HG02678 (cell line): Measurements from ENCODE around the gene SCGB1C2.
"Not testable (repeated sequence)": the region's sequence is repeated elsewhere in the genome, so short reads cannot be mapped to it uniquely, and the experiment has no call there.

Experiments
- ATAC-seq: cut with Tn5 transposase; IDR thresholded peaks from one replicate; pipeline ENCODE4 v1.9.1; 2021; ENCODE audit warnings: mild to moderate bottlenecking, moderate library complexity; ENCODE audit not compliant: unreplicated experiment

Gene SCGB1C2

GRCh38 chr17:148757-149156 lies 11.4 kb downstream of the SCGB1C2 start:
- ATAC-seq = no peak

GRCh38 chr17:149231-149630 lies 11.9 kb downstream of the SCGB1C2 start:
- no peak for ATAC-seq

- ATAC-seq = no peak
Observed at GRCh38 chr17:149897-150584, 12.7 kb downstream of the SCGB1C2 start.

GRCh38 chr17:151004-151403 lies 13.6 kb downstream of the SCGB1C2 start:
- ATAC-seq = no peak

DNA sequence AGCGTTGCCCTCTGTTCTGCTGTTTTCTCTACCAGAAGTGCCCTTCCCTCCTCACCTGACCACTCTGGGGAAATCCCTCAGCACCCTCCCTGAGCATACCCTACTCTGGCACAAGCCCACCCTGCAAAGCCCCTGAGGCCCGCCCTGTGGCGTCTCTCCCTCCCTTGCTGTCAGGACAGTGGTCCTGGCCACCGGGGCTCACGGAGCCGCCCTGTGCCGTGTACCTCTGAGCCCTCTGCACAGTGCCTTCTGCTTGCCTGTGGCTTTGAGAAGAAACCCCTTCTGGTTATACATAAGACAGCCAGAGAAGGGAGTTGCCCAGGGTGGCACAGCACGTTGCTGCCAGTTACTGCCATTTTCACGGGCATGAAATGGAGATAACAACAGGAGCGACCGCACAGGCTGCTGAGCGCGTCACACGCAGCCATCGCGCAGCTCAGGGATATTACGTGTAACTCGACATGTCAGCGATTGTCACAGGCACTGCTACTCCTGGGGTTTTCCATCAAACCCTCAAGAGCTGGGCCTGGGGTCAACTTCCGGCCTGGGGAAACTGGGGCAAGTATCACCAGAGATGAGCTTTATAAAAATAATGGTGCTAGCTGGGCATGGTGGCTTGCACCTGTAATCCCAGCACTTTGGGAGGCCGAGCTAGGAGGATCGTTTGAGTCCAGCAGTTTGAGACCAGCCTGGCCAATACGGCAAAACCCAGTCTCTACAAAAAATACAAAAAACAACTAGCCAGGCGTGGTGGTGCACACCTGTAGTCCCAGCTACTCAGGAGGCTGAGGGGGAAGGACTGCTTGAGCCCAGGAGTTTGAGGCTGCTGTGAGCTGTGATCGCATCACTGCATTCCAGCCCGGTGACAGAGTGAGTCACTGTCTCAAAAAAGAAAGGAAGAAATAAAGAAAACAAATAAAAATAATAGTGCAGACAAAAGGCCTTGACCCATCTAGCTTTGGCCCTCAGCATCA lies 14.8 kb downstream of the SCGB1C2 start:
- ATAC-seq = no peak

GRCh38 chr17:152860-153420 lies 15.6 kb downstream of the SCGB1C2 start:
- no peak for ATAC-seq

- no peak for ATAC-seq
Observed at GRCh38 chr17:153851-154250, 16.5 kb downstream of the SCGB1C2 start.

- ATAC-seq = no peak
Observed at GRCh38 chr17:155576-155975, 18.2 kb downstream of the SCGB1C2 start.

DNA sequence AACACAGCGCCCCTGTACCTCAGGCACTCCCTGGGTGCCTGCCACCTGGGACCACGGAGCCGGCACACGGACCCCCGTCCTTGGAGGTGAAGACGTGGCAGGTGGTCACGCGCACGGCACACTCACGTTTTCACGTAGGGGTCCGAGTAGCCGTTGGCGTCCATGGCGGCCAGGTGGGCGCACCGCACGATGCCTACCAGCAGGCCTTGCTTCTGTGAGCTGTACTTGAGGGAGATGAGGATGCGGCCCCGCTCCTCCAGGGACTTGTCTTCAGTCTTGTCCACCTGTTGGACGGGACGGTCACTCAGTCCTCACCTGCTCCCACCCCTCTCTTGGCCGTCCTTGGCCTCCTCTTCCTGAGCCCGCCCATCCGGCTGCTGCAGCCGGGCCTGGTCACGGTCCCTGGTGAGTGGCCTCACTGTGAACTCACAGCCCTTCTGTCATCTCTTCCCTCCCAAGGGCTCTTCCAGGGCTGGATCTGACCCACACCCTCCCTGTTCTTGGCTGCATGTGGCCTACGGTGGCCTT lies 18.8 kb downstream of the SCGB1C2 start:
- no peak for ATAC-seq

GRCh38 chr17:156946-157345 lies 19.6 kb downstream of the SCGB1C2 start:
- no peak for ATAC-seq

DNA sequence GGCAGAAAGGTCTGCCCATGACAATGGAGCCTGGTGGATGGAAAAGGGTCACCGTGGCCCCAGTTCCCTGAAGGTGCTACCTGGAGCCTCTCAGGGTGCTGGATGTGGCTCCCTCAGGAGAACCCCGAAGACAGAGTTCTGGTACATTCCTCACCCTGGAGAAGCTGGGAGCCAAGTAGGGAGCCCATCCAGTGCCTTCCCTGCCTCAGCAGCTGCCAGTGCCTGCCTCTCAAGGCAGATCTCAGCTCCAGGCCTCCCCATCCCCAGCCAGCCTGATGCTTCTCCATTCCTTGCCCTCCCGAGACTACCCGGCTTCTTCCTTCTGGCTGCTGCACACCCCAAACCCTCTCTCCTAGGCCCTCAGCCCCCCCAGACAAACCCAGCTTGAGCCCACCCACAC lies 20.5 kb downstream of the SCGB1C2 start:
- ATAC-seq = no peak

DNA sequence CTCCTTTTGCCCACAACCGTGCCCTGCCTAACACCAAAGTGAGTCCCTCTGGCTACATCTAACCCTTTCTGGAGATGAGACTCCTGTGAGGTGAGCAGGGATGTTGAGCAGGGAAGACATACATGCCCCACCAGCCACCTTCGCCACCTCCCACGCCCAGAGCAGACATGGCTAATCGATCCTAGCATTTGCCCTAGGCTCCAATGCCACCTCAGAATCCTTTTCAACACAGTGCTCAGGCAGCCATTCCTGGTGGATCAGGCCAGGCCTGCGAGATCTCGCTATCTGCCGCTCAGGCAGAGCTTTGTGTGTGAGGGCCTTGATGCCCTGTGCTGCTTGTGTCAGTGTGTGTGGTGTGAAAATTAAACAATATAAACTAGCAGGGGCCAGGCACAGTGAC lies 21.0 kb downstream of the SCGB1C2 start:
- ATAC-seq = no peak

GRCh38 chr17:159609-160008 lies 22.2 kb downstream of the SCGB1C2 start:
- ATAC-seq = no peak

DNA sequence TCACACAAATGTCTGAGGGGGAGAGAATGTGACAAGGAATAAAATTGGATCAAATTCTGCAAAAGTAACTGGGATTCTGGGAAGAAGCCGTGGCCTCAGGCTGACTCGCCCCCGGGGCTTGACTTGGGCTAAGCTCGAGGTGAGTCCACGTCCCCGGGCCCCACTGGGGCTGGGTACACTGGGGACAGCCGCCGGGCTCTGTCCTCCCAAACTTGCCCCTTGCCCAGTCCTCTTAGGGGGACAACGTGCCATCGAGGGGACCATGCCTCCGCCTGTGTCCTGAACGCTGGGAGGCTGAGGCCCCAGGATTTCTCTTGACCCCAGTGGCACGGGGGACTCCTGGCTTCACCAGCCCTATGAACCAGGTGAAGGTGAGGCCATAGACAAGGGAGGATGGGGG lies 23.0 kb downstream of the SCGB1C2 start:
- no peak for ATAC-seq

GRCh38 chr17:161481-161880 lies 24.1 kb downstream of the SCGB1C2 start:
- ATAC-seq = no peak

GRCh38 chr17:162689-163088 lies 25.3 kb downstream of the SCGB1C2 start:
- ATAC-seq = no peak

- no peak for ATAC-seq
Observed at GRCh38 chr17:163514-164098, 26.2 kb downstream of the SCGB1C2 start.

DNA sequence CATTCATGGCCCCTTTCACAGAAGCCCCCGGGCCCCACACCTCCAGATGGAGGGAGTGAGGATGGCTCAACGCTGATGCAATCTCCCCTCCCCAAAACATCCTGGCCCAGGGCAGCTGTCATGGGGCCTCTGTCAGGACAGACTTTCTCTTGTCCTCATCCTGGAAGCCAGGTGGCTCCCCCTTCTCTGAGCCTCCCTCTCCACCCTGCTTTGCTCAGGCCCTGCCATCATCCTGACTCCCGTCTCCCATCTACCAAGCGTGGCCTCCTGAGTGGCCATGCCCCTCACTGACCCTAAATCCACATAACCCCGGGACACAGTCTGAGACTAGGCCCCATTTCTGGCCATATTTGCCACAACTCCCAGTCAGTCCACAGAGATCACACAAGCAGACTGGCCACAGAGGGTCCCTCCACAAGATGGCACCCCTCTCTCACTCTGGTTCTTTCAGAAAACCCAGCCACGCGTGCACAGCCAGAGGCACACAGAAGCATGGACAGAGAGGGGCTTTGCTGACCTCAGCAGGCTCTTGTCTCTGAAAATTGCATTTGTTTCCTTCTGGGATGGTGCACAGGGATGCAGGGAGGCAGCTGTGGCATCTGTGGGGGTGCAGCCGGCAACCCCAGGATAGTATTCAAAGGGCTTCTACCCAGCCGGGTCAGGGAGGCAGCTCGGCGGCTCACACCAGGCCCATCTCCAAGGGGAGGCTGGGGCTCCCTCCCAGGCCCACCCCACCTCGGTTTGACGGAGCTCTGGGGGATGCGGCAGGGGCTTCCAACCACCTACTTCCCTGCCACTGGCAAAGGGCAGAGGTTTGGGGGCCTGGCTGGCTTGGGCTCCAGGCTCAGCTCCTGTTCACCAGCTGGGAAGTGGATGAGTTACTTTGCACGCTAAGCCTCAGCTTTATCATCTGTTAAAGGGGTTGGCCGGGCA lies 27.2 kb downstream of the SCGB1C2 start:
- no peak for ATAC-seq

GRCh38 chr17:165939-166338 lies 28.6 kb downstream of the SCGB1C2 start:
- ATAC-seq = no peak

DNA sequence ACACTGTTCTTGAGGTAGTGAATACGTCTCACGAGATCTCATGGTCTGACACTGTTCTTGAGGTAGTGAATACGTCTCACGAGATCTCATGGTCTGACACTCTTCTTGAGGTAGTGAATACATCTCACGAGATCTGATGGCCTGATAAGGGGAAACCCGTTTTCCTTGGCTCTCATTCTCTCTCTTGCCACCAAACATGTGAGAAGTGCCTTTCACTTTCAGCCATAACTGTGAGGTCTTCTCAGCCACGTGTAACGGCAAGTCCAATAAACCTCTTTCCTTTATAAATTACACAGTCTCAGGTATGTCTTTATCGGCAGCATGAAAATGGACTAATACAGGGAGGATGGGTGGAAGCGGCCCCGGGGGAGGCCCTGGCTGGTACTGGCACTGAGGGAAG lies 31.2 kb downstream of the SCGB1C2 start:
- not testable (repeated sequence) for ATAC-seq
